RPMI7951 (cell line): ENCODE results near the gene PGM2. TPM values are rescaled to one million over a fixed set of nuclear protein-coding genes. Genes with fewer than 3 reads are reported as not detected.

ENCODE experiments used
- DNase-seq: peaks from one replicate; pipeline ENCODE4 v3.0.0-alpha.2; 2012; ENCODE audit warnings: low read depth
- total RNA-seq: library from RNA; depleted of rRNA; stranded (reverse); fragments of >200 nt; shearing (Covaris generic); gene quantifications from 2 replicates; pipeline ENCODE4 v1.2.3, GENCODE V29; 2014

Gene PGM2
- total RNA-seq, 1 experiment from 2014 or later = 46.6 TPM

DNA sequence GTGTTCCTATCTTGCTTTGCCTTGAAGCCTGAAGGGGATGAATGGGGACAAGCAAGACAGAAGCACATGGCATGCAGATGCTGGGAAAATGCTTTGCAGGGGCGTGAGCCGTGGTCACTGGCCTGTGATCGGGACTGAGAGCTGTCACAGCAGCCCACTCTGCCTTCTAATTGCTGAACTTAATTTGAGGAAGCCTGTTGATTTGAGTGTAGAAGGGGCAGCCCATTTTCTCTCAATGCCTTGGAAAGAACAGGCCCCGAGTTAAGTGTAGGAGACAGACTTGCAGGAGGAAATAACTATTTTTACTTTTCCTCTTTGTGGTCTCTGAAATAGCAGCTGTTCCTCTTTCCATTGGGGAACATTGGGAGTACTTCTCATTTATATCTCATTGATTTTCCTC, 38.3 kb downstream of the PGM2 start:
- no peak for DNase-seq

DNA sequence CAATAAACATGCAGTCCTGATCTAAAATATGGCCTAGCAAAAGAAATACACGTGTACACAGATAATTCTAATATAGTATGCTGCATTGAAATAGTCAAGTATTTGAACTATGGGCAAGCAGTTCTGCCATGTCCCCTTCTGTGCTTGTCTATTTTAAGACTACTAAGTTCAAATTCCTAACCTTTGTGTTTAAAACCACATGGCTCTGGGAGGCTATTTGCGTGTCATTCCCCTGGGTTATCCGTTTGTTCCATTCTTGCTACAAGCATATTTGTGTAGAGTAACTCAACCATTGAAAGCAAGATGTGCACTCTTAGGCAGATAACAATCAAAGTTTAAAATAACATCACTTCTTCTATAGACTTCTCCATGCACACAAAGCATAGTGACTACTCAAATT, 39.0 kb downstream of the PGM2 start:
- peak; percentile 11 for DNase-seq

DNA sequence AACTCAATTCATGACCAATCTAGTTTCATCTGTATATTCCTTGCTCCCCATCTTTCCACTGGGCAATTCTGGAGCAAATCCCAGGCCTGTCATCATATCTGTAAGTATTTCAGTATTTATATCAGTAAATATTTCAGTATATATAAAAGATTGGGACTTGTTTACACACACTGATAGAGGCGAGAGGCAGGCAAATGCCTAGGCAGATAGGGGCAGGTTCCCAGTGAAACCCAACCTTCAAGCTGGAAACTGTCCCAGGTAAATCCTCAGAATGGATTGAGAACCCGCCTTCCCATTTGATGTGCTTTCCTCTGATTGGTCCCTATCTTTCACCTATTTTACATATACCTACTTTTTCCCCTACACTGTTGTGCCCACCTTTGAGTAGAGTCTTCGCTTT, 40.6 kb downstream of the PGM2 start:
- no peak for DNase-seq

DNA sequence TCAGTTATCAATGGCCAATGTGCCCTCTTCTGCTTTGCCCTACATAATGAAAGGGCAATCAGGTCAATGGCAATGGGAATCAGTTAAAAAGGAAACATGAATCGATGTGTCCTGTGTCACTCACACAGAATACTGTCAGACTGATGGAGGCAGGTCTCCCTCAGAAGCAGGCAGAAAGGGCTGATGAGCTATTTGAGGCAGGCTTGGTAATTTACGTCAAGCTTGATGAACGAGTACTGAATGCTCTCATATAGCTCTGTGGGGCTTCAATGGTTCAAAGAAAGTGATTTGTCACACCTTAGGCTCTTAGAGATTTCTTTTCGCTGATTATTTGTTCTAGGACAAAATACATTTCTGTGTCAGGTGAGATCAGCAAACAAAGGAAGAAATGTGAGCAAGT, 41.8 kb downstream of the PGM2 start:
- DNase-seq = no peak

DNA sequence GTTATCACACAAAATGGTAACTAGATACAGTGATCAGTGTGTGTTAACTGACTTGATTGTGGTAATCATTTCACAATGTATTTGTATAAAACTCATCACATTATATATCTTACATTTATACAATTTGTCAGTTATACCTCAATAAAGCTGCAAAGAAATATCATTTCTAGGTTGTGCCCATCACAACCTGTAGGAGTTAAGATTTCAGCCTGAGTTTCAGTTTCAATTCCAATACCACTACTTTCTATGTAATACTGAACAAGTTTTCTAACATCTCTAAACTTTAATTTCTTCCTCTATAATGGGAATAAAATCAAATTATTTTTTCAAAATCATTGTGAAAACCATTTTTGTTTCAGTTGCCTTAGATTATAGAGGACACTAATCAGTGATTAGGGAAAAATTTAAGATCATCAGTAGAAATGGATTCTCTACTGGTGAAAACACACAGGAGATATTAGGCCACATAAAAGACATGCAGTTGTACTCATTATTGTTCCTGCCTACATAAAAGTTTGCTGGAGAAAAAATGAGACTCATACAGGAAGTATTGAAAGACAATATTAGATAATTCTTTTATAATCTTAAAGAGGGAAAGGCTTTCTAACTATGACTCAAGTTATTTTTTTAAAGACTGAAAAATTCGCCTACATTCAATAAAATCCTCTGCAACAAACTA, 46.0 kb downstream of the PGM2 start:
- DNase-seq = no peak

DNA sequence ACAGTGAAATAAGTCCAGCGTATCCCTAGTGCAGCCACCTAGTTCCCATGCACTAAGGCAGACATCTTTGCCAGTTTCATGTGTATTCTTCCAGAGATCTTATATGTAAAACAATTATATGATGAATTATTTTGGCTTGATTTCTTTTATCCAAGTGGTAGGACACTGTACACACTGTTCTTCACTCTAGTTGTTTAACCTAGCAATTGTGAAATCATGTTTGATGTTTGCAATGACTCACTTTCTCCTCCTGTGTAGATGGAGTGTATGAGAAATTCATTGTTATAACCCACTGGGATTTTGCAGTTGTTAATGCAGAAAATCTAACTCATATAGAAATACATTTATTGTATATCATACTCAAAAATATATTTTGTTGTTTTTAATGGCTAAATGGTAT, 46.9 kb downstream of the PGM2 start:
- DNase-seq = peak; percentile 21

DNA sequence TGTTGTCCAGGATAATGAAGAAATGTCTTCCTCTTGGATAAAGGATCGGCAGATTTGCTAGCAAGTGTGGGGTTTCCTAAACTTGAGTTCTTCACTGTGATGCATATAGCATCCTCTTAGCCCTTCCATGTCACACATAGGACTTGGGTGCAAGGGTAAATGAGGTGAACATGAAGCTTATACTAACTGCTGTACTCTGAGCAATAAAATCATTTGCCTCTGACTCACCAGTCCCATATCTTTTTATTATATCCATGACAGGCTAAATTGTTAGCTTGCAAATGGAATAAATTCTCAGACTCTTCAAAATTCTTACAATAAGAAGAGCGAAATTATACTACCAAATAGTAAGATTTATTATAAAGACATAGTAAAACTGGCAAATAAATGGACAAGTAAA, 49.7 kb downstream of the PGM2 start:
- no peak for DNase-seq

DNA sequence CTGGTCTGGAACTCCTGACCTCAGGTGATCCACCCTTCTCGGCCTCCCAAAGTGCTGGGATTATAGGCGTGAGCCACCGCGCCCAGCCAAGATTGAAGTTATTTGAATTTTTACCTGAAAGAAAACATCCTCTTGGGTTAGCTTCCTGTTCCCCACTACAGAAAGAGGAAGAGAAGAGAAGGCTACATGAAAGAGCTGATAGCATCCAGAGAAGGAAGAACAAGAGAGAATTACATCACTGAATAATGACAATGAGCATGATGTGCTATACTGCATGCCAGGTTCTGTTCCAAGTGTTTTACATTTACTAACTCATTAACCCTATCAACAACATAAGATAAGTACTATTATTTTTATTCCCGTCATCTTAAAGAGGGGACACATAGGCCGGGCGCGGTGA, 52.9 kb downstream of the PGM2 start:
- DNase-seq = no peak

DNA sequence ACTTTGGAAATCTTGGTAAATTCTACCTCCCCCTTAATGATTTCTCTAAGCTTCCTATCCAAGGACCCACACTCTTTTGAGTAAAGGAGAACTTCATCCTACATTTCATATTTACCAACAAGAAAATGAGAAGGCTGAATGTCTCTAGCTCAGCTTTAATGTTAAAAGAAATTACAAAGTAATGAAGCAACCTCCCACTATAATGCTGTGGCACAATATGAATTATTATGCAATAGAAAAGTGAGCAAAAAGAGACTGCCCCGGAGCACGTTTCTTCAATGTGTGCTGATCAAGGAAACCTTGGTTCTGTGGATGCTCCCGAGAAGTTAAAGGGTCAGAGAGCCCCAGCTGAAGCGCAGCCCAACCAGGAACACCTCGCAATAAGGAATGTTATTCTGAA, 55.3 kb downstream of the PGM2 start:
- no peak for DNase-seq

DNA sequence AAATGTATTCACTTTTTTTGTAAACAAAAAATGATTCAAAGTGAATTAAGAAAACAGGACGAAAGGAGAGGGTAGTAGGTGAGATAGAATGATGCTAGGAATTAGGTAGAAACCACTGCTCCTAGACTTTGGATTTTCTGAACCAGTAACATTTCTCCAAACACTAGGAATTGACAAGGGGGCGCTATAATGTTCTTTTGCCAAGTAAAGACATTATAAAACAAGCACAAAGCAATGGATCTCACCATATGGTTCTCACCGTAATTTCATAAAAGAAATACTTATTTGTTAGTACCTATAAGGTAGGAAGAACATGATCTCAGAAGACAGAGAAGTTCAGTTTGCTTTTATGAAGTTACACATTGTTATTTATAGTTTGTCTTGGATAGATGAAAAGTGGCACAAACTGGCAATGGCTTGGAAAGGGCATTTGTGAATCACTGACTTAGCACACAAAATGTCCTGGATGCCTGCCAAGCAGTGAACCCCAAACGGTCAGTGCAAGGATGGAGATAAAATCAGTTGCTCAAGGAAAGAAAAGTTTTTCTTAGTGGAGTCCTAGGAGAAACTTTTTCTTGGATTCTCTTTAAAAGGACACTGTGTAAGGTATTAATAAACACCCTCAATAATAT, 56.3 kb downstream of the PGM2 start:
- DNase-seq = peak; percentile 35

DNA sequence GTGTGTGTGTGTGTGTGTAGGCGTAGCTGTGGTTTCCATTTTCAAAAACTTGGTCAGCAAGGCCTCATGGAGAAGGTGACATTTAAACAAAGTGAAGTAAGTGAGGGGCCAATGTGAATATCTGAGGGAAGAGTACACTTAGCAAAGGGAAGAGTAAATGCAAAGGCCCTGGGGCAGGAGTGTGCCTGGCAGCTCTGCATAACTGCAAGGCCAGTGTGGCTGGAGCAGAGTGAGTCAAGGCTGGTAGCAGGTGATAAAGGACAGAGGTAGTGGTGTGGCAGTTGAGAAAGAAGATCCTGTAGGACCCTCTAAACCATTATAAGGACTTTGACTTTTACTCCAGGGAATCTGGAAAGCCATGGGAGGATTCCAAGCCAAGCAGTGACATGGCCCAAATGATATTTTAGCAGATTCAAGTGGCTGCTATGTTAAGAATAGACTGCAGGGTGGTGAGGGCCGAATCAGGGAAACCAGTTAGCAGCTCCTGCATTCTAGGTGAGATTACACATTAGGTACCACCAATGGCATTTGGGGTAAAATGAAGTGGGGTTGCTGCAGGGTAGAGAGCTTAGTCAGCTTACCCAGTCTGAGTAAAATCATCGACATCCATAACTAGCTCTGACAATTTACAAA, 58.5 kb downstream of the PGM2 start:
- no peak for DNase-seq

DNA sequence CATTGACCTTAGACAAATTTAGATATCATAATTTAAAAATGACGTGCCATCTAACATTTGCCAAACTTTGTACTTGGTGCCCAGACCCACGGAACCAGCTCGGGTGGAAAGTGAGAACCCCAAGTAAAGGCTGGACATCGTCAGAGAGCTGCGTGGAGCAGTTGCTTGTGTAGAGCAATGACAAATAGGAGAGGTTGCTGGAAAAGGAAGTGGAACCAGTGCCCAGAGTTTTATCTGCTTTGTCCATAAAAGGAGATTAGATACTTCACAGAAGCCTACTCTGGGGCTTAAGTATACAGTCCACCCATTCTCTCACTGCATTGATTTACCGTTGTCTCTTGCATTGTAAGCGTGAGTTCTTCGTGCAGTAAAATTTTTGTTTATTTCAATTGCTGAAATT, 59.0 kb downstream of the PGM2 start:
- peak; percentile 20 for DNase-seq

DNA sequence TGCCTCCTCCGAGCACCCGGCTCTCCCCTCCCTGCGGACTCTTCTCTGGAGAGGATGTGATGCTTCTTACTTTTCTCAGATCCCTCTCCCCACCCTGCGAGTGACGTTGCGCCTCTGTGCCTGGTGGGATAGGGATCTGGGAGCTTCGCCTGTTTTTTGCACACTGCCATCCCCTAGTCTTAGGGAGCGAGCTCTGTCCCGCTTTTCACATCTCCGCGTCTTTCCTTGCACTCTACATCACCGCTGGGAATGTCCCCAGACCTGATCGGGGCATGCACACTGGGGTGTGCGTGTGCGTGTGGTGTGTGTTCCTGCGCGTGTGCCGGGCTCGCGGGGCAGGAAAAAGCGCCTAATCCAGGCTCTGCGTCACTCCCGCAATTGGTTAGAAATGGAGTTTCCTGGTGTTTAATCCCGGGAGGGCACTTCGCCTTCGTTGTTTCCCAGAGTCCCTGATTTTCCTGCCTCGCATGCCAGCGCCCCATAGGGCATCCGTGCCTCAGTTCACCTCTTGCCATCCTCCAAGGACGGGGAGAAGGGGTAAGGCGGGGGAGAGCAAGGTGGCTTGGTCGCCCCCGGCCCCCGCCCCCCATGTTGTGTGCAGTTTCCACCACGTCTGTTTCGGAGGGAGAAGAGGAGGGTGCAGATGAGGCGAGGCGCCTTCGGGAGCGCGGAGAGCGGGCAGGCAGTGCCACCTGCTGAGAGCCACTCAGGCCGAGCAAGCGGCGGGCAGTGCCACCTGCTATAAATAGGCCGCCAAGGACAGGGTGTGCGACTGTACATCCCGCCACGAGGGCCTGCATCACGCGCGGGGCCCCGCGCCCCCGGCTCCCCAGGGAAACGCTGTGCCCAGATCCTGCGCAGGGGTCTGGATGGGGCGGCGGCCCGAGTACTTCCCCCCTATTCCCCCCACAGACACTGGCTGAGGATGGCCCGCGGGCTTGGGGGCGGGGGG, 63.6 kb downstream of the PGM2 start:
- no peak for DNase-seq

DNA sequence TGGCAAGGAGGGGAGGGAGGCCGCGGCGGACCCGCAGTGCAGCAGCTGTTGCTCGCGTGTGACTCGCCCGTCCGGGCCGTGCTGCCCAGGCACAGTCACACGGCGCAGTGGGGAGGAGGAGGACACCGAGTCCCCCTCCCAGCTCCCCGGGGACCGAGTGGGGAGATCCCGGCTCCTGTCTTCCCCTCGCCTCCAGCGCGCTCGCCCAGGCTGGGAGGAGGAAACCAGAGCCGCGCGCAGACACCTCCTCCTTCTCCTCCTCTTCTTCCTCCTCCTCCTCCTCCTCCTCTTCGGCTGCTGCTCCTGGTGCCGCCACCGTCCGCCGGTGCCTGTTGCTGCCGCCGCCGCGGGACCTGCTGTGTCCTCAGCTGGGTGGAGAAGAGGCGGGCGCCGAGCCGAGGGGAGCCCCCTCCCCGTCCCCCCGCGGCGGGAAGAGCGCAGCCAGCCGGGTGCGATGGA, 64.3 kb downstream of the PGM2 start, which contains the start of gene TBC1D1:
TBC1D1 (plus strand) TSS at position 284 of the 459 bp plus-strand sequence. CDS start 11,012 bp downstream, outside the sequence.
- DNase-seq = peak; percentile 8

DNA sequence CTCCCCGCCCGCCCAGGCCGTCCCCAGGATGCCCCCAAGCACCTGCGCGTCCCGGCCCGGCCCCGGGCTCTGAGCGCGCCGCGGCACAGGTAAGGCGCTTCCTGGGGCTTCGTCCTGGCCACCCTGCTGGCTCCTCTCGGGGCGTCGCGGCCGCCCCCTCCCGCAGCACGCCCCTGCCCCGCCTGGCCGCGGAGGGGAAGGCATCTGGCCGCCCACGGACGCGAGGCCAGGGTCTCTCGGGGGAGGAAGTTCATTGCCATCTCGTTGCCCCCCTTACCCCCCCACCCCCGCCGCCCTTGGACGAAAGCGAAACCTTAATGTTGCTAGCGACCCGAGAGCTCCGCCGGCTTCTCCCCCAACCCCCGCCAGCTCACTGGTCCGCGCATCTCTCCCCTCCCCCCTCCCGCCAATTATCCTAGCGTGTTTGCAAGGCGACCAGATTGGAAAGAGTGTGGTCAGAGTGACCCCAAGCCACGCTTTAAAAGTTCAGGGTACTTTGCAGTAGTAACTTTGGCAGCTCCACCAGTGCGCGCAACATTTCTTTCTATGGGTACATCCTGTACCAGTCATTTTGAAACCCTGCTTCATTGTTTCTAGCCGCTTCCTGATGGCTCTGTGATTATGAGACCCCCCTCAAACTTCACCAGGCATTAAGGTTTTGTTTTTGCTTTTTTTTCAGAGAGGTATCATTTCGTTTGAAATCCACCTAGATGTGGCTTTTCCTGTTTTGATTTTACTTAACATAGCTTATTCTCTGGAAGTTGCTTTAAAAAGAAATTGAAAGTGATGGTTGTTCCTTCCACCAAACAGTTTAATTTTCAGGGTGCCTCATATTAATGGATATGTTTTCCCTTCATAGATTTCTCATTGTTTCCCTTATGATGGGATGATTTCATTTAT, 65.0 kb downstream of the PGM2 start:
- DNase-seq = peak; percentile 33

DNA sequence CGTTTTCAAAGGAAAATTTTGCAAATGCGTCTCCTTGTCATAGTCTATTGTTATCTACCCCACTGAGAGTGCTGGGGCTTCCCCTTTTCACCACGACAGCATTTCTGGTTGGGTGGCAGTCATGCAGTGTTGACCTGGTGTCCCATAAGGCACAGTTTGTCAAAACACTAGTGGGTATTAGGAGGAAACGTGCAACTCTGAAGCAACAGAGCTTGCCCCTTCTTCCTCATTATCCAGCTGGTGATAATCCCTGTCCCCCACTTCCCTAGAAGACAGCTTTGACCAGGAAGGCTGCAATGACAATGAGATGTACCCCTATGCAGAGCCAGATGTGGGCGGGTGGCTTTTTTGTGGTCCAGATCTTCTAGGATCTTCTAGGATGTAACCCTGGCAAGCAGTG, 66.2 kb downstream of the PGM2 start:
- DNase-seq = no peak

DNA sequence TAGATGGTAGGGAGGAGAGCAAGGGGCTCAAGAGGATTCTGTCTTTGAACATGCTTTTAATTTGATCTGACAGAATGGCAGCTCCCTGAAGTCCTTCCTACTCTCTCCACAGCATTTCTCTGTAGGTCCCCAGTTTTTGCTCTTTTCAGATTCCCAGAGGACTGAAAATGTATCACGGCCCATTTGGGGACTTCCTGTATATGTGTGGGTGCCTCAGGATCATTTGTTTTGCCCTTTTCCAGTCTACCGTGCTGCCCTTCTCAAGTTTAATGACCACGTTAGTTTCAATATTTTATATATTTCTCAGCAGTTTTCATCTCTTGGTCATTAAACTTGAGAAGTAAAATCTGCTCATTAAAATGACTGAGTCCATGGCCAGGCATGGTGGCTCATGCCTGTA, 66.7 kb downstream of the PGM2 start:
- DNase-seq = no peak

DNA sequence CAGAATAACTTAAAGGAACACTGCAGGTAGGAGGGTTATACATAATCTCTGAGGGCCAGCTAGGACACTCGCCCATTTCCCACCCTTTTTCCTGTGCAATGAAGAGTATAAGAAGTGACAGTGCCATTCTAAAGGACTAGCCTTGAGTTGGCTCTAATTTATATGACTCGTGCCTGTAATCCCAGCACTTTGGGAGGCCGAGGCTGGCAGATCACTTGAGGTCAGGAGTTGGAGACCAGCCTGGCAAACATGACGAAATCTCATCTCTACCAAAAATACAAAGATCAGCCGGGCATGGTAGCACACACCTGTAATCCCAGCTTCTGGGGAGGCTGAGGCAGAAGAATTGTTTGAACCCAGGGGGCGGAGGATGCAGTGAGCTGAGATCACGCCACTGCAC, 68.8 kb downstream of the PGM2 start:
- DNase-seq = no peak

DNA sequence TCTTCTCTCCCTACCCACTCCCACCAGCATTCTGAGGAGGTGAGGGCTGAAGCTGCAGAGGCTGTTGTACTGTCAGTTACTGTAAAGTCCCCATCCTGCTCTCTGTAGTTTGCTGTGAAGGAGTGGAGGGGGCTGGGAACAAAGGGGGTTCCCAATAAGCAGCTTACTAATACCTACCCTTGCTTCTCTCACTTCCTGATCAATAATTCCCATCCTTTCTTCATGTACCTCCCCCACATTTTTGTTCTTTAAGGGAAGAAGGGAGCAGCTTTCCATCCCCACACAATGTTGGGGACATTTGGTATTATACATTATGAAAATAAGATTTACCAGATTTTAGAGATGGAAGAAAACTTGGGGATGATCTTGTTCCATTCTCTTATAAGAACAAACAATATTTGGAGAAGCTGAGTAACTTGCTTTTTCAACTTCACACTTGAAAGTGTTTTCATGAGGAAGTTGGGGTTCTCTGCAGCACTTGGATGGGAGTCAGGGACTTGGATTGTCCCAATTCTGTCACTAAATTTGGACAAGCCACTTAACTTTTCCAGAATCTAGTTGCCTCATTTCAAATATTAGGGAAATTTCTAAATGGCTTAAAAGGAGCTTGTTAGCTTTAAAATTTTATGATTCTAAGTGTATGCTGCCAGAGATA, 69.8 kb downstream of the PGM2 start:
- DNase-seq = no peak

DNA sequence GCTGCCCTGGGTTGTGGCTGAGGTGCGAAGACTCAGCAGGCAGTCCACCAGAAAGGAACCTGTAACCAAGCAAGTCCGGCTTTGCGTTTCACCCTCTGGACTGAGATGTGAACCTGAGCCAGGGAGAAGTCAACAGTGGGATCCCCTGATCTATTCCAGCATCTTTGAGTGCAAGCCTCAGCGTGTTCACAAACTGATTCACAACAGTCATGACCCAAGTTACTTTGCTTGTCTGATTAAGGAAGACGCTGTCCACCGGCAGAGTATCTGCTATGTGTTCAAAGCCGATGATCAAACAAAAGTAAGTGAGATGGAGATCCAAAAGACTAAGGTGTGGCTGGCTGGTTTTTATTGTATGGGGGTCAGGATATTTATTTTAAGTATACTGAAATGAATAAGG, 75.7 kb downstream of the PGM2 start:
- no peak for DNase-seq
